ENCODE data around the gene GAN. TPM values are rescaled to one million over a fixed set of nuclear protein-coding genes. Genes with fewer than 3 reads are reported as not detected.

GAN gene
- total RNA-seq, 1 experiment from 2014 or later = 25.4 TPM

DNA sequence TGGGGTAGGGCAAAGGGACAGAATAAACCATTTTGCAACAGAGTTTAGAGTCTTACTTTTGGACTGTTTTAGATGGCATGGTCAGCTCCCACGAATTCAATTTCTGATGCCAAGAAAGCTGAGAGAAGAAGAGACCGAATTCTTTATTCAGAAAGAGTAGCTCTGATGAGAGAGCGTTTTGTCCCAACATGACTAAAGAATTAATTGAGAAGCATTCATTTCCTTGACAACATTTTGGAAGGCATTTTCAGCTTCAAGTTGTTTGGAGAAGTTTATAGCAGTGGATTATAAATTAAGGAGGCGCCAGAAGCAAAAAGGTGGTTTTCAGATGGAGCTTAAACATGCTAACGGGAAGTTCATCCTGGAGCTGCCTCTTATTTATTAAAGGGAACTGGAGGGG, 12.2 kb downstream of the GAN start:
- DNase-seq (ENCODE audit: low spot score) (no peak), ATAC-seq (no peak)
- Mint-ChIP-seq H3K4me1 (peaks cover 3% of the 10 kb centered on the region; the same call in 1 of the 2 replicates), H3K36me3 (no peaks in the 10 kb centered on the region), H3K27me3 (ENCODE audit: low read depth) (no peaks in the 10 kb centered on the region), H3K27ac (peak overlapping the region; percentile 42), H3K4me3 (no peak overlapping the region), H3K9me3 (no peaks in the 10 kb centered on the region)
- ChIA-PET CTCF (no interaction called here), POLR2A (interaction anchor here (1.4 kb wide), 1 partner anchor 12 kb away, joined by 5 read pairs; the partner anchor contains the start of gene GAN)
- TF ChIP-seq ATF3 (CRISPR knock-in tag; conservative IDR thresholded peaks at IDR 0.05) (no peak), MYBL2 (CRISPR knock-in tag; IDR thresholded peaks at IDR 0.05) (no peak), RORB (CRISPR knock-in tag; IDR thresholded peaks at IDR 0.05) (no peak), ZBTB21 (CRISPR knock-in tag; IDR thresholded peaks at IDR 0.05; ENCODE audit: borderline replicate concordance) (no peak), ZNF396 (CRISPR knock-in tag; IDR thresholded peaks at IDR 0.05; ENCODE audit: borderline replicate concordance) (no peak), CREB1 (CRISPR knock-in tag; IDR thresholded peaks at IDR 0.05) (no peak), CBFB (CRISPR knock-in tag; IDR thresholded peaks at IDR 0.05; ENCODE audit: low read depth) (no peak), RELA (CRISPR knock-in tag; IDR thresholded peaks at IDR 0.05; ENCODE audit: borderline replicate concordance) (no peak), NR1H2 (CRISPR knock-in tag; IDR thresholded peaks at IDR 0.05) (no peak), ATF1 (CRISPR knock-in tag; IDR thresholded peaks at IDR 0.05) (no peak), PRRX2 (CRISPR knock-in tag; IDR thresholded peaks at IDR 0.05) (no peak), HMGA2 (CRISPR knock-in tag; IDR thresholded peaks at IDR 0.05) (no peak), HMGXB4 (CRISPR knock-in tag; IDR thresholded peaks at IDR 0.05) (no peak), ESRRA (CRISPR knock-in tag; IDR thresholded peaks at IDR 0.05; ENCODE audit: borderline replicate concordance) (no peak), NFYB (CRISPR knock-in tag; conservative IDR thresholded peaks at IDR 0.05; ENCODE audit: low read depth) (no peak), IRF1 (CRISPR knock-in tag; IDR thresholded peaks at IDR 0.05) (no peak)
- TF ChIP-seq, protein P1, sequence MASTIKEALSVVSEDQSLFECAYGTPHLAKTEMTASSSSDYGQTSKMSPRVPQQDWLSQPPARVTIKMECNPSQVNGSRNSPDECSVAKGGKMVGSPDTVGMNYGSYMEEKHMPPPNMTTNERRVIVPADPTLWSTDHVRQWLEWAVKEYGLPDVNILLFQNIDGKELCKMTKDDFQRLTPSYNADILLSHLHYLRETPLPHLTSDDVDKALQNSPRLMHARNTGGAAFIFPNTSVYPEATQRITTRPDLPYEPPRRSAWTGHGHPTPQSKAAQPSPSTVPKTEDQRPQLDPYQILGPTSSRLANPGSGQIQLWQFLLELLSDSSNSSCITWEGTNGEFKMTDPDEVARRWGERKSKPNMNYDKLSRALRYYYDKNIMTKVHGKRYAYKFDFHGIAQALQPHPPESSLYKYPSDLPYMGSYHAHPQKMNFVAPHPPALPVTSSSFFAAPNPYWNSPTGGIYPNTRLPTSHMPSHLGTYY (CRISPR knock-in tag; IDR thresholded peaks at IDR 0.05) = no peak
- TF ChIP-seq, protein P2, sequence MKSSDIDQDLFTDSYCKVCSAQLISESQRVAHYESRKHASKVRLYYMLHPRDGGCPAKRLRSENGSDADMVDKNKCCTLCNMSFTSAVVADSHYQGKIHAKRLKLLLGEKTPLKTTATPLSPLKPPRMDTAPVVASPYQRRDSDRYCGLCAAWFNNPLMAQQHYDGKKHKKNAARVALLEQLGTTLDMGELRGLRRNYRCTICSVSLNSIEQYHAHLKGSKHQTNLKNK (CRISPR knock-in tag; IDR thresholded peaks at IDR 0.05) = no peak
- TF ChIP-seq, protein P3, sequence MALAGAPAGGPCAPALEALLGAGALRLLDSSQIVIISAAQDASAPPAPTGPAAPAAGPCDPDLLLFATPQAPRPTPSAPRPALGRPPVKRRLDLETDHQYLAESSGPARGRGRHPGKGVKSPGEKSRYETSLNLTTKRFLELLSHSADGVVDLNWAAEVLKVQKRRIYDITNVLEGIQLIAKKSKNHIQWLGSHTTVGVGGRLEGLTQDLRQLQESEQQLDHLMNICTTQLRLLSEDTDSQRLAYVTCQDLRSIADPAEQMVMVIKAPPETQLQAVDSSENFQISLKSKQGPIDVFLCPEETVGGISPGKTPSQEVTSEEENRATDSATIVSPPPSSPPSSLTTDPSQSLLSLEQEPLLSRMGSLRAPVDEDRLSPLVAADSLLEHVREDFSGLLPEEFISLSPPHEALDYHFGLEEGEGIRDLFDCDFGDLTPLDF (CRISPR knock-in tag; IDR thresholded peaks at IDR 0.05) = no peak
- TF ChIP-seq, protein P4, sequence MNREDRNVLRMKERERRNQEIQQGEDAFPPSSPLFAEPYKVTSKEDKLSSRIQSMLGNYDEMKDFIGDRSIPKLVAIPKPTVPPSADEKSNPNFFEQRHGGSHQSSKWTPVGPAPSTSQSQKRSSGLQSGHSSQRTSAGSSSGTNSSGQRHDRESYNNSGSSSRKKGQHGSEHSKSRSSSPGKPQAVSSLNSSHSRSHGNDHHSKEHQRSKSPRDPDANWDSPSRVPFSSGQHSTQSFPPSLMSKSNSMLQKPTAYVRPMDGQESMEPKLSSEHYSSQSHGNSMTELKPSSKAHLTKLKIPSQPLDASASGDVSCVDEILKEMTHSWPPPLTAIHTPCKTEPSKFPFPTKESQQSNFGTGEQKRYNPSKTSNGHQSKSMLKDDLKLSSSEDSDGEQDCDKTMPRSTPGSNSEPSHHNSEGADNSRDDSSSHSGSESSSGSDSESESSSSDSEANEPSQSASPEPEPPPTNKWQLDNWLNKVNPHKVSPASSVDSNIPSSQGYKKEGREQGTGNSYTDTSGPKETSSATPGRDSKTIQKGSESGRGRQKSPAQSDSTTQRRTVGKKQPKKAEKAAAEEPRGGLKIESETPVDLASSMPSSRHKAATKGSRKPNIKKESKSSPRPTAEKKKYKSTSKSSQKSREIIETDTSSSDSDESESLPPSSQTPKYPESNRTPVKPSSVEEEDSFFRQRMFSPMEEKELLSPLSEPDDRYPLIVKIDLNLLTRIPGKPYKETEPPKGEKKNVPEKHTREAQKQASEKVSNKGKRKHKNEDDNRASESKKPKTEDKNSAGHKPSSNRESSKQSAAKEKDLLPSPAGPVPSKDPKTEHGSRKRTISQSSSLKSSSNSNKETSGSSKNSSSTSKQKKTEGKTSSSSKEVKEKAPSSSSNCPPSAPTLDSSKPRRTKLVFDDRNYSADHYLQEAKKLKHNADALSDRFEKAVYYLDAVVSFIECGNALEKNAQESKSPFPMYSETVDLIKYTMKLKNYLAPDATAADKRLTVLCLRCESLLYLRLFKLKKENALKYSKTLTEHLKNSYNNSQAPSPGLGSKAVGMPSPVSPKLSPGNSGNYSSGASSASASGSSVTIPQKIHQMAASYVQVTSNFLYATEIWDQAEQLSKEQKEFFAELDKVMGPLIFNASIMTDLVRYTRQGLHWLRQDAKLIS (CRISPR knock-in tag; IDR thresholded peaks at IDR 0.05; ENCODE audit: borderline replicate concordance) = no peak
